Keratinocyte (primary cell): Measurements from ENCODE around the gene CHD9. TPM values are rescaled to one million over a fixed set of nuclear protein-coding genes. Genes with fewer than 3 reads are reported as not detected.

Experiments used
- DNase-seq: peaks from one replicate; pipeline ENCODE4 v3.0.0-alpha.2; 2011; ENCODE audit warnings: low read depth, missing footprints, low spot score
- FAIRE-seq: peaks from 2 replicates; lab custom pipeline; 2011; peaks lifted over from hg19 to GRCh38; lab: Jason Lieb, UNC
- H2AFZ ChIP-seq: 2 replicates; pipeline ENCODE4 v1.6.0; 2012; ENCODE audit warnings: low read length, control low read depth, inconsistent platforms; ENCODE audit not compliant: control insufficient read depth
- H3K27ac ChIP-seq: 2 replicates; pipeline ENCODE4 v1.5.1; 2011; ENCODE audit warnings: low read length; ENCODE audit not compliant: control insufficient read depth, insufficient read depth
- H3K27me3 ChIP-seq: 3 replicates; pipeline ENCODE4 v1.6.0; 2011; ENCODE audit warnings: low read length; ENCODE audit not compliant: control insufficient read depth, insufficient read depth; ENCODE audit errors: extremely low read depth
- H3K36me3 ChIP-seq, 2 experiments: 2 replicates in 1 of 2; 3 replicates in 1 of 2; pipeline ENCODE4 v1.5.1; 2011; ENCODE audit warnings: low read length in 2 of 2, mild to moderate bottlenecking in 1 of 2; ENCODE audit not compliant: control insufficient read depth in 2 of 2, insufficient read depth in 2 of 2; ENCODE audit errors: extremely low read depth in 1 of 2
- H3K4me1 ChIP-seq: 3 replicates; pipeline ENCODE4 v1.5.1; 2011; ENCODE audit warnings: low read length; ENCODE audit not compliant: control insufficient read depth, insufficient read depth; ENCODE audit errors: extremely low read depth
- H3K4me2 ChIP-seq: 3 replicates; pipeline ENCODE4 v1.6.0; 2011; ENCODE audit warnings: low read depth, low read length; ENCODE audit not compliant: control insufficient read depth, insufficient read depth; ENCODE audit errors: extremely low read depth
- H3K4me3 ChIP-seq, 3 experiments: fragments of 200-600 bp in 1 of 3; sonication (generic) in 1 of 3; 2 replicates in 2 of 3; 3 replicates in 1 of 3; pipeline ENCODE4 v1.5.1; 2011 to 2016; ENCODE audit warnings: low read length in 3 of 3, mild to moderate bottlenecking in 3 of 3, control low read depth in 2 of 3, inconsistent platforms in 1 of 3, low read depth in 1 of 3, mixed read lengths in 1 of 3, mixed run types in 1 of 3, moderate library complexity in 1 of 3; ENCODE audit not compliant: control insufficient read depth in 2 of 3, insufficient read depth in 2 of 3; ENCODE audit errors: extremely low read depth in 1 of 3
- H3K79me2 ChIP-seq: 2 replicates; pipeline ENCODE4 v1.6.0; 2012; ENCODE audit warnings: low read length; ENCODE audit not compliant: control insufficient read depth, insufficient read depth
- H3K9ac ChIP-seq: 3 replicates; pipeline ENCODE4 v1.6.0; 2011; ENCODE audit warnings: low read length; ENCODE audit not compliant: control insufficient read depth, insufficient read depth; ENCODE audit errors: extremely low read depth
- H3K9me1 ChIP-seq: 3 replicates; pipeline ENCODE4 v1.6.0; 2011; ENCODE audit warnings: low read length; ENCODE audit not compliant: control insufficient read depth, insufficient read depth; ENCODE audit errors: extremely low read depth
- H3K9me3 ChIP-seq: 2 replicates; pipeline ENCODE4 v1.5.1; 2012; ENCODE audit warnings: low read depth, low read length; ENCODE audit not compliant: control insufficient read depth
- H4K20me1 ChIP-seq: 3 replicates; pipeline ENCODE4 v1.6.0; 2011; ENCODE audit warnings: low read length; ENCODE audit not compliant: control insufficient read depth, insufficient read depth; ENCODE audit errors: extremely low read depth
- EZH2 ChIP-seq: IDR thresholded peaks from one replicate; pipeline ENCODE4 v1.6.1; 2012; ENCODE audit warnings: inconsistent platforms, mild to moderate bottlenecking, low read length, moderate library complexity
- dilution Hi-C: fragments of 300-500 bp; cut with MboI; formaldehyde crosslinking; loops from one replicate; pipeline ENCODE4 v1.7.0; 2020; ENCODE audit warnings: low sequenced_read_pairs; ENCODE audit not compliant: extremely low pct_ligation_motif_present
- polyA plus RNA-seq, 5 experiments: library from polyadenylated mRNA; depleted of rRNA in 3 of 5; stranded (reverse) in 3 of 5; stranded (forward) in 1 of 5; unstranded in 1 of 5; fragments of >200 nt; gene quantifications; 1 replicate in 1 of 5; 2 replicates in 3 of 5; 3 replicates in 1 of 5; pipeline versions ENCODE4 v1.2.1 to v1.2.3, GENCODE V29; 2011 to 2012; ENCODE audit warnings: missing spikeins in 2 of 5, low read depth in 1 of 5, low replicate concordance in 1 of 5
- TF ChIP-seq, protein P1 (sequence below), 3 experiments: IDR thresholded peaks in 1 of 3; conservative IDR thresholded peaks in 1 of 3; optimal IDR thresholded peaks in 1 of 3; 2 replicates in 2 of 3; 3 replicates in 1 of 3; pipeline versions ENCODE3 to v1.5.1; 2011; ENCODE audit warnings: low read length in 3 of 3, mild to moderate bottlenecking in 3 of 3, moderate library complexity in 2 of 3, control low read depth in 1 of 3, inconsistent platforms in 1 of 3; ENCODE audit not compliant: insufficient read depth in 2 of 3; ENCODE audit errors: extremely low read depth in 1 of 3

The CHD9 gene
- polyA plus RNA-seq, 1 donor (not counting 4 experiments of a cell fraction or from before 2014, with no cell fraction given), result 32.8 TPM

DNA sequence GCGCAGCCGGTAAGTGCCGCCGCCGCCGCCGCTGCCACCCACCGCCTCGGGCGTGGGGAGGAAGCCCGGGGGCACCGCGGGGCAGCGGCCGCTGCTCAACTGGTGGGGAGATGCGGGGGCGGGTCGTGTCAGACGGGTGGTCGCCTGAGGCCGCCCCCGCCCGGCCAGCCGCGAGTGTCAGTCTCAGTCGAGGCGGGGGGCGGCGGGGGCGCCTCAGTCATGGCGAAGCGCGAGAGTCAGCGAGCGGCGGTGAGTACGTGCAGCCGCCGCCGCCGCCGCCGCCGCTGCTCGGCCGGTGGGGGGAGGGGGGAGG lies 76.2 kb downstream of the CHD9 start:
- peaks cover 31% of the 10 kb centered on the region for H3K79me2 ChIP-seq
- FAIRE-seq (no peak), DNase-seq (no peak)
- no peaks in the 10 kb centered on the region for H3K9me3 ChIP-seq
- H2AFZ ChIP-seq, result no peak overlapping the region
- H3K4me1 ChIP-seq, result peaks cover 9% of the 10 kb centered on the region
- no peaks in the 10 kb centered on the region for H4K20me1 ChIP-seq
- peak overlapping the region; percentile 80 for H3K27ac ChIP-seq
- peak overlapping the region; percentile 89 for H3K9ac ChIP-seq
- H3K4me2 ChIP-seq, result no peak overlapping the region
- H3K27me3 ChIP-seq, result no peaks in the 10 kb centered on the region
- no peak for TF ChIP-seq EZH2
- TF ChIP-seq, protein P1, sequence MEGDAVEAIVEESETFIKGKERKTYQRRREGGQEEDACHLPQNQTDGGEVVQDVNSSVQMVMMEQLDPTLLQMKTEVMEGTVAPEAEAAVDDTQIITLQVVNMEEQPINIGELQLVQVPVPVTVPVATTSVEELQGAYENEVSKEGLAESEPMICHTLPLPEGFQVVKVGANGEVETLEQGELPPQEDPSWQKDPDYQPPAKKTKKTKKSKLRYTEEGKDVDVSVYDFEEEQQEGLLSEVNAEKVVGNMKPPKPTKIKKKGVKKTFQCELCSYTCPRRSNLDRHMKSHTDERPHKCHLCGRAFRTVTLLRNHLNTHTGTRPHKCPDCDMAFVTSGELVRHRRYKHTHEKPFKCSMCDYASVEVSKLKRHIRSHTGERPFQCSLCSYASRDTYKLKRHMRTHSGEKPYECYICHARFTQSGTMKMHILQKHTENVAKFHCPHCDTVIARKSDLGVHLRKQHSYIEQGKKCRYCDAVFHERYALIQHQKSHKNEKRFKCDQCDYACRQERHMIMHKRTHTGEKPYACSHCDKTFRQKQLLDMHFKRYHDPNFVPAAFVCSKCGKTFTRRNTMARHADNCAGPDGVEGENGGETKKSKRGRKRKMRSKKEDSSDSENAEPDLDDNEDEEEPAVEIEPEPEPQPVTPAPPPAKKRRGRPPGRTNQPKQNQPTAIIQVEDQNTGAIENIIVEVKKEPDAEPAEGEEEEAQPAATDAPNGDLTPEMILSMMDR (optimal IDR thresholded peaks at IDR 0.05 in 1 of 3, IDR thresholded peaks at IDR 0.05 in 1 of 3, conservative IDR thresholded peaks at IDR 0.05 in 1 of 3; ENCODE audit: extremely low read depth in 1 of 3, insufficient read depth in 2 of 3, low read length in 3 of 3), result no peak
- peak overlapping the region; percentile 34 to 72 (median 65) for H3K4me3 ChIP-seq
- no peaks in the 10 kb centered on the region for H3K9me1 ChIP-seq
- dilution Hi-C loops, result no loop called here
- no peaks in the 10 kb centered on the region for H3K36me3 ChIP-seq

- H3K9me1 ChIP-seq, result no peaks in the 10 kb centered on the region
- DNase-seq, result no peak
- FAIRE-seq, result no peak
- dilution Hi-C loops, result no loop called here
- H2AFZ ChIP-seq, result peak overlapping the region; percentile 58
- H3K4me1 ChIP-seq, result peaks cover 9% of the 10 kb centered on the region
- no peaks in the 10 kb centered on the region for H3K27me3 ChIP-seq
- H3K9ac ChIP-seq, result peak overlapping the region; percentile 86
- H3K4me2 ChIP-seq, result peak overlapping the region; percentile 74
- peak overlapping the region; percentile 65 to 87 (median 72) for H3K4me3 ChIP-seq
- H3K79me2 ChIP-seq, result peaks cover 31% of the 10 kb centered on the region
- TF ChIP-seq EZH2, result no peak
- TF ChIP-seq, protein P1 (optimal IDR thresholded peaks at IDR 0.05 in 1 of 3, IDR thresholded peaks at IDR 0.05 in 1 of 3, conservative IDR thresholded peaks at IDR 0.05 in 1 of 3; ENCODE audit: extremely low read depth in 1 of 3, insufficient read depth in 2 of 3, low read length in 3 of 3), result no peak
- H3K9me3 ChIP-seq, result no peaks in the 10 kb centered on the region
- H4K20me1 ChIP-seq, result no peaks in the 10 kb centered on the region
- H3K27ac ChIP-seq, result peak overlapping the region; percentile 76
- no peaks in the 10 kb centered on the region for H3K36me3 ChIP-seq
Measured at GRCh38 chr16:53131363-53132071, 76.7 kb downstream of the CHD9 start.
